Measurements from ENCODE around the gene WBP4. TPM values are rescaled to one million over a fixed set of nuclear protein-coding genes. Genes with fewer than 3 reads are reported as not detected.

The WBP4 gene
- total RNA-seq, 1 donor from 2014 or later, result 20.8 TPM

- peak; percentile 97 for DNase-seq
- peak; percentile 99 for ATAC-seq
- intact Hi-C loops (cut with micrococcal nuclease), result loop anchor here (5.0 kb wide), 1 partner anchor 65 kb away; no protein-coding TSS in a partner anchor
Measured at GRCh38 chr13:41132512-41133152, 71.3 kb downstream of the WBP4 start, which contains the start of gene KBTBD6. Gene KBTBD6 (minus strand): TSS chr13:41132802. CDS start chr13:41132511, 291 bp downstream.

Small RNA genes lying within 50 kb of the gene (microRNA-seq; reads per million reads assigned to microRNA genes)
- not detected for gene MIR3168 (ENCODE audit: borderline number of aligned reads)

Other genes with a start within 250 kb of the WBP4 start
- gene ELF1, start 42.2 kb upstream of the WBP4 start, total RNA-seq, result 33.3 TPM
- 10.7 TPM for gene KBTBD6, start 71.3 kb downstream of the WBP4 start, total RNA-seq
- gene KBTBD7, start 133.1 kb downstream of the WBP4 start, total RNA-seq, result 6.8 TPM
- 14.3 TPM for gene MTRF1, start 202.1 kb downstream of the WBP4 start, total RNA-seq
- gene NAA16, start 249.8 kb downstream of the WBP4 start, total RNA-seq, result 6.9 TPM